Measurements from ENCODE around the gene OR2M4.

- no peak for TF ChIP-seq EZH2 (IDR thresholded peaks at IDR 0.05; ENCODE audit: borderline replicate concordance, low read length)
- no peak for TF ChIP-seq CTCF (IDR thresholded peaks at IDR 0.05; ENCODE audit: low read length)
Measured at GRCh38 chr1:248215880-248216279, 15.3 kb upstream of the OR2M4 start.
